HepG2 (cell line): ENCODE results near the gene CD248. TPM values are rescaled to one million over a fixed set of nuclear protein-coding genes. Genes with fewer than 3 reads are reported as not detected.
A peak's percentile ranks its signal among the peaks of the same experiment; 100 is the strongest.

Experiments
- CHD4 ChIP-seq: fragments of 200-600 bp; sonication (generic); IDR thresholded peaks from 2 replicates; pipeline ENCODE4 v1.7.0; 2017; ENCODE audit warnings: mild to moderate bottlenecking, low read length, borderline replicate concordance
- MBNL3 ChIP-seq: fragments of 250-450 bp; sonication (Bioruptor Pico); conservative IDR thresholded peaks from 2 replicates; pipeline ENCODE4 v1.8.0; 2022; ENCODE audit warnings: mild to moderate bottlenecking, inconsistent platforms
- NFIB ChIP-seq: sonication (generic); formaldehyde crosslinking; IDR thresholded peaks from 2 replicates; pipeline ENCODE4 v1.9.0; 2021; ENCODE audit warnings: missing genetic modification reagents, mild to moderate bottlenecking, borderline replicate concordance
- ZBTB7A ChIP-seq: sonication (generic); formaldehyde crosslinking; IDR thresholded peaks from 2 replicates; pipeline ENCODE4 v1.8.0; 2022; ENCODE audit warnings: mild to moderate bottlenecking, missing genetic modification reagents
- ZFP62 ChIP-seq: sonication (generic); formaldehyde crosslinking; IDR thresholded peaks from 2 replicates; pipeline ENCODE4 v1.4.0; 2020; ENCODE audit warnings: missing genetic modification reagents
- ZFX ChIP-seq: sonication (generic); formaldehyde crosslinking; IDR thresholded peaks from 2 replicates; pipeline ENCODE4 v1.4.0; 2020; ENCODE audit warnings: mild to moderate bottlenecking, low read depth, missing genetic modification reagents, moderate library complexity
- ZNF260 ChIP-seq: sonication (generic); formaldehyde crosslinking; IDR thresholded peaks from 2 replicates; pipeline ENCODE4 v1.4.0; 2020; ENCODE audit warnings: missing genetic modification reagents, low read depth, mild to moderate bottlenecking, borderline replicate concordance
- ZNF775 ChIP-seq: sonication (generic); formaldehyde crosslinking; IDR thresholded peaks from 2 replicates; pipeline ENCODE4 v1.4.0; 2020; ENCODE audit warnings: missing genetic modification reagents, mild to moderate bottlenecking, moderate library complexity, borderline replicate concordance
- polyA plus RNA-seq, 8 experiments: library from polyadenylated mRNA; depleted of rRNA in 3 of 8; stranded (reverse) in 7 of 8; unstranded in 1 of 8; fragments of >200 nt; fragmentation: Illumina TruSeq in 4 of 8; extraction: Trizol in 4 of 8; gene quantifications; 2 replicates each; pipeline versions ENCODE4 v1.2.1 to v1.2.3, GENCODE V29; 2011 to 2016; ENCODE audit warnings: low read depth in 4 of 8, missing spikeins in 1 of 8, mixed read lengths in 1 of 8; ENCODE audit not compliant: insufficient read depth in 1 of 8
- total RNA-seq, 5 experiments: library from RNA; depleted of rRNA; stranded (reverse); fragments of >200 nt; fragmentation: Illumina TruSeq; extraction: Trizol; gene quantifications; 2 replicates each; pipeline ENCODE4 v1.2.3, GENCODE V29; 2016; ENCODE audit warnings: low read depth in 1 of 5
- TF ChIP-seq, protein P1 (sequence below): IDR thresholded peaks from 2 replicates; pipeline ENCODE4 v1.6.1; 2012; ENCODE audit warnings: low read length, improper control_type of control experiment
- TF ChIP-seq, protein P2 (sequence below): sonication (generic); formaldehyde crosslinking; IDR thresholded peaks from 2 replicates; pipeline ENCODE4 v1.4.0; 2020; ENCODE audit warnings: missing genetic modification reagents
- TF ChIP-seq, protein P3 (sequence below): sonication (generic); formaldehyde crosslinking; IDR thresholded peaks from 2 replicates; pipeline ENCODE4 v1.9.0; 2021; ENCODE audit warnings: missing genetic modification reagents, borderline replicate concordance
- TF ChIP-seq, protein P4 (sequence below): sonication (generic); formaldehyde crosslinking; IDR thresholded peaks from 2 replicates; pipeline ENCODE4 v1.5.1; 2020; ENCODE audit warnings: mild to moderate bottlenecking, missing genetic modification reagents, moderate library complexity
- TF ChIP-seq, protein P5 (sequence below): sonication (generic); formaldehyde crosslinking; IDR thresholded peaks from 2 replicates; pipeline ENCODE4 v1.4.0; 2020; ENCODE audit warnings: mild to moderate bottlenecking, missing genetic modification reagents

CD248 gene
- total and polyA plus RNA-seq, 2 of the 13 experiments (the other 11 are each of a cell fraction or from before 2014, with no cell fraction given): 0.25 to 0.35 TPM

DNA sequence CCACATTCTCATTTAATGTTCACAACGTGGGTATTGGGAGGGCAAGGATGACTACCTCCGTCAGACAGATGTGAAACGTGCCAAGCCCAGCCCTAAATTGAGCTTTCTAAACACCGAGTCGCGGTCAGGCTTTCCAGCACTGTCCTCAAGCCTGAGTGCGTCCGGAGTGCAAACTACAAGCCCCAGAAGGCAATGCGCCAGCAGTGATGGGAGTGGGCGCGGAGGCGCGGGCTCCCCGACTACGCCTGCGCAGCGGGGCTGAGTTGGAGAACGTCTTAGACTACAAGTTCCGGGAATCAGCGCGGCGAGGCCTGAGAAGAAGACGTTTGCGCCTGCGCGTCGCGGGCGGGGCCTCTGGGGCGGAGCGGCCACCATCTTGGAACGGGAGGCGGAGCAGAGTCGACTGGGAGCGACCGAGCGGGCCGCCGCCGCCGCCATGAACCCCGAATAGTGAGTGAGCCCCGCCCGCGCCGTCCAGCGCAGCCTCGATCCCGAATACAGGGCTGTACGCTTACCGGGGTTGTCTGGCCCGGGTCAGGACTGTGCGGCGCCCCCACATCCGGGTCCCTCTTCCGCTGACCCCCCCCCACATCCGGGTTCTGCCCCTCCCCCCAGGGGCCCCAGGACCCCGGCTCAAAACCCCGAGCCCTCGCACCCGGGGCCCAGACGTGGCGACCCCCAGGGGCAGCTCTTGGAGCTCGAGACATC is 48.4 kb downstream of the CD248 start, which contains the start of gene RAB1B (continued):
- TF ChIP-seq, protein P1, sequence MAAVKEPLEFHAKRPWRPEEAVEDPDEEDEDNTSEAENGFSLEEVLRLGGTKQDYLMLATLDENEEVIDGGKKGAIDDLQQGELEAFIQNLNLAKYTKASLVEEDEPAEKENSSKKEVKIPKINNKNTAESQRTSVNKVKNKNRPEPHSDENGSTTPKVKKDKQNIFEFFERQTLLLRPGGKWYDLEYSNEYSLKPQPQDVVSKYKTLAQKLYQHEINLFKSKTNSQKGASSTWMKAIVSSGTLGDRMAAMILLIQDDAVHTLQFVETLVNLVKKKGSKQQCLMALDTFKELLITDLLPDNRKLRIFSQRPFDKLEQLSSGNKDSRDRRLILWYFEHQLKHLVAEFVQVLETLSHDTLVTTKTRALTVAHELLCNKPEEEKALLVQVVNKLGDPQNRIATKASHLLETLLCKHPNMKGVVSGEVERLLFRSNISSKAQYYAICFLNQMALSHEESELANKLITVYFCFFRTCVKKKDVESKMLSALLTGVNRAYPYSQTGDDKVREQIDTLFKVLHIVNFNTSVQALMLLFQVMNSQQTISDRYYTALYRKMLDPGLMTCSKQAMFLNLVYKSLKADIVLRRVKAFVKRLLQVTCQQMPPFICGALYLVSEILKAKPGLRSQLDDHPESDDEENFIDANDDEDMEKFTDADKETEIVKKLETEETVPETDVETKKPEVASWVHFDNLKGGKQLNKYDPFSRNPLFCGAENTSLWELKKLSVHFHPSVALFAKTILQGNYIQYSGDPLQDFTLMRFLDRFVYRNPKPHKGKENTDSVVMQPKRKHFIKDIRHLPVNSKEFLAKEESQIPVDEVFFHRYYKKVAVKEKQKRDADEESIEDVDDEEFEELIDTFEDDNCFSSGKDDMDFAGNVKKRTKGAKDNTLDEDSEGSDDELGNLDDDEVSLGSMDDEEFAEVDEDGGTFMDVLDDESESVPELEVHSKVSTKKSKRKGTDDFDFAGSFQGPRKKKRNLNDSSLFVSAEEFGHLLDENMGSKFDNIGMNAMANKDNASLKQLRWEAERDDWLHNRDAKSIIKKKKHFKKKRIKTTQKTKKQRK: no peak
- TF ChIP-seq ZFX (CRISPR knock-in tag) (peak; percentile 72), NFIB (no peak), ZNF775 (CRISPR knock-in tag) (no peak), CHD4 (no peak), MBNL3 (no peak), ZFP62 (no peak), ZBTB7A (peak; percentile 55; the same call in 1 of the 2 replicates), ZNF260 (no peak)
- TF ChIP-seq, protein P2, sequence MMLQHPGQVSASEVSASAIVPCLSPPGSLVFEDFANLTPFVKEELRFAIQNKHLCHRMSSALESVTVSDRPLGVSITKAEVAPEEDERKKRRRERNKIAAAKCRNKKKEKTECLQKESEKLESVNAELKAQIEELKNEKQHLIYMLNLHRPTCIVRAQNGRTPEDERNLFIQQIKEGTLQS: no peak
- TF ChIP-seq, protein P3, sequence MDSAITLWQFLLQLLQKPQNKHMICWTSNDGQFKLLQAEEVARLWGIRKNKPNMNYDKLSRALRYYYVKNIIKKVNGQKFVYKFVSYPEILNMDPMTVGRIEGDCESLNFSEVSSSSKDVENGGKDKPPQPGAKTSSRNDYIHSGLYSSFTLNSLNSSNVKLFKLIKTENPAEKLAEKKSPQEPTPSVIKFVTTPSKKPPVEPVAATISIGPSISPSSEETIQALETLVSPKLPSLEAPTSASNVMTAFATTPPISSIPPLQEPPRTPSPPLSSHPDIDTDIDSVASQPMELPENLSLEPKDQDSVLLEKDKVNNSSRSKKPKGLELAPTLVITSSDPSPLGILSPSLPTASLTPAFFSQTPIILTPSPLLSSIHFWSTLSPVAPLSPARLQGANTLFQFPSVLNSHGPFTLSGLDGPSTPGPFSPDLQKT (CRISPR knock-in tag): no peak
- TF ChIP-seq, protein P4, sequence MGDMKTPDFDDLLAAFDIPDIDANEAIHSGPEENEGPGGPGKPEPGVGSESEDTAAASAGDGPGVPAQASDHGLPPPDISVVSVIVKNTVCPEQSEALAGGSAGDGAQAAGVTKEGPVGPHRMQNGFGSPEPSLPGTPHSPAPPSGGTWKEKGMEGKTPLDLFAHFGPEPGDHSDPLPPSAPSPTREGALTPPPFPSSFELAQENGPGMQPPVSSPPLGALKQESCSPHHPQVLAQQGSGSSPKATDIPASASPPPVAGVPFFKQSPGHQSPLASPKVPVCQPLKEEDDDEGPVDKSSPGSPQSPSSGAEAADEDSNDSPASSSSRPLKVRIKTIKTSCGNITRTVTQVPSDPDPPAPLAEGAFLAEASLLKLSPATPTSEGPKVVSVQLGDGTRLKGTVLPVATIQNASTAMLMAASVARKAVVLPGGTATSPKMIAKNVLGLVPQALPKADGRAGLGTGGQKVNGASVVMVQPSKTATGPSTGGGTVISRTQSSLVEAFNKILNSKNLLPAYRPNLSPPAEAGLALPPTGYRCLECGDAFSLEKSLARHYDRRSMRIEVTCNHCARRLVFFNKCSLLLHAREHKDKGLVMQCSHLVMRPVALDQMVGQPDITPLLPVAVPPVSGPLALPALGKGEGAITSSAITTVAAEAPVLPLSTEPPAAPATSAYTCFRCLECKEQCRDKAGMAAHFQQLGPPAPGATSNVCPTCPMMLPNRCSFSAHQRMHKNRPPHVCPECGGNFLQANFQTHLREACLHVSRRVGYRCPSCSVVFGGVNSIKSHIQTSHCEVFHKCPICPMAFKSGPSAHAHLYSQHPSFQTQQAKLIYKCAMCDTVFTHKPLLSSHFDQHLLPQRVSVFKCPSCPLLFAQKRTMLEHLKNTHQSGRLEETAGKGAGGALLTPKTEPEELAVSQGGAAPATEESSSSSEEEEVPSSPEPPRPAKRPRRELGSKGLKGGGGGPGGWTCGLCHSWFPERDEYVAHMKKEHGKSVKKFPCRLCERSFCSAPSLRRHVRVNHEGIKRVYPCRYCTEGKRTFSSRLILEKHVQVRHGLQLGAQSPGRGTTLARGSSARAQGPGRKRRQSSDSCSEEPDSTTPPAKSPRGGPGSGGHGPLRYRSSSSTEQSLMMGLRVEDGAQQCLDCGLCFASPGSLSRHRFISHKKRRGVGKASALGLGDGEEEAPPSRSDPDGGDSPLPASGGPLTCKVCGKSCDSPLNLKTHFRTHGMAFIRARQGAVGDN (CRISPR knock-in tag): no peak; the same call in none of the 2 replicates
- TF ChIP-seq, protein P5, sequence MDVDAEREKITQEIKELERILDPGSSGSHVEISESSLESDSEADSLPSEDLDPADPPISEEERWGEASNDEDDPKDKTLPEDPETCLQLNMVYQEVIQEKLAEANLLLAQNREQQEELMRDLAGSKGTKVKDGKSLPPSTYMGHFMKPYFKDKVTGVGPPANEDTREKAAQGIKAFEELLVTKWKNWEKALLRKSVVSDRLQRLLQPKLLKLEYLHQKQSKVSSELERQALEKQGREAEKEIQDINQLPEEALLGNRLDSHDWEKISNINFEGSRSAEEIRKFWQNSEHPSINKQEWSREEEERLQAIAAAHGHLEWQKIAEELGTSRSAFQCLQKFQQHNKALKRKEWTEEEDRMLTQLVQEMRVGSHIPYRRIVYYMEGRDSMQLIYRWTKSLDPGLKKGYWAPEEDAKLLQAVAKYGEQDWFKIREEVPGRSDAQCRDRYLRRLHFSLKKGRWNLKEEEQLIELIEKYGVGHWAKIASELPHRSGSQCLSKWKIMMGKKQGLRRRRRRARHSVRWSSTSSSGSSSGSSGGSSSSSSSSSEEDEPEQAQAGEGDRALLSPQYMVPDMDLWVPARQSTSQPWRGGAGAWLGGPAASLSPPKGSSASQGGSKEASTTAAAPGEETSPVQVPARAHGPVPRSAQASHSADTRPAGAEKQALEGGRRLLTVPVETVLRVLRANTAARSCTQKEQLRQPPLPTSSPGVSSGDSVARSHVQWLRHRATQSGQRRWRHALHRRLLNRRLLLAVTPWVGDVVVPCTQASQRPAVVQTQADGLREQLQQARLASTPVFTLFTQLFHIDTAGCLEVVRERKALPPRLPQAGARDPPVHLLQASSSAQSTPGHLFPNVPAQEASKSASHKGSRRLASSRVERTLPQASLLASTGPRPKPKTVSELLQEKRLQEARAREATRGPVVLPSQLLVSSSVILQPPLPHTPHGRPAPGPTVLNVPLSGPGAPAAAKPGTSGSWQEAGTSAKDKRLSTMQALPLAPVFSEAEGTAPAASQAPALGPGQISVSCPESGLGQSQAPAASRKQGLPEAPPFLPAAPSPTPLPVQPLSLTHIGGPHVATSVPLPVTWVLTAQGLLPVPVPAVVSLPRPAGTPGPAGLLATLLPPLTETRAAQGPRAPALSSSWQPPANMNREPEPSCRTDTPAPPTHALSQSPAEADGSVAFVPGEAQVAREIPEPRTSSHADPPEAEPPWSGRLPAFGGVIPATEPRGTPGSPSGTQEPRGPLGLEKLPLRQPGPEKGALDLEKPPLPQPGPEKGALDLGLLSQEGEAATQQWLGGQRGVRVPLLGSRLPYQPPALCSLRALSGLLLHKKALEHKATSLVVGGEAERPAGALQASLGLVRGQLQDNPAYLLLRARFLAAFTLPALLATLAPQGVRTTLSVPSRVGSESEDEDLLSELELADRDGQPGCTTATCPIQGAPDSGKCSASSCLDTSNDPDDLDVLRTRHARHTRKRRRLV (CRISPR knock-in tag): no peak
